HEK293 (cell line): Measurements from ENCODE around the gene EFCAB12.

Source experiments
- CTCF ChIA-PET: fragments of 350-600 bp; formaldehyde crosslinking; extraction: SDS; loops from one replicate; lab custom pipeline; 2021; ENCODE audit warnings: antibody characterized with exemption; lab: Yijun Ruan, JAX
- POLR2A ChIA-PET: fragments of 300-600 bp; formaldehyde crosslinking; extraction: SDS; loops from one replicate; lab custom pipeline; 2020; ENCODE audit warnings: antibody characterized with exemption, inconsistent platforms; lab: Yijun Ruan, JAX
- H3K27ac ChIP-seq: fragments of 200-500 bp; sonication (Bioruptor generic); 2 replicates; pipeline ENCODE4 v1.5.1; 2014; ENCODE audit warnings: low read depth, low read length, control low read depth, inconsistent platforms; ENCODE audit errors: extremely low read depth
- H3K36me3 ChIP-seq, 2 experiments: fragments of 200-500 bp in 1 of 2; sonication (Bioruptor generic) in 1 of 2; 1 replicate in 1 of 2; 2 replicates in 1 of 2; pipeline ENCODE4 v1.5.1; 2014 to 2017; ENCODE audit warnings: inconsistent platforms in 2 of 2, low read length in 2 of 2; ENCODE audit not compliant: control insufficient read depth in 2 of 2, insufficient read depth in 1 of 2
- H3K4me1 ChIP-seq: fragments of 200-500 bp; sonication (Bioruptor generic); 2 replicates; pipeline ENCODE4 v1.5.1; 2014; ENCODE audit warnings: mild to moderate bottlenecking, low read length, inconsistent platforms; ENCODE audit not compliant: control insufficient read depth, insufficient read depth
- H3K4me3 ChIP-seq: 2 replicates; pipeline ENCODE4 v1.5.1; 2011; ENCODE audit warnings: low read depth, mild to moderate bottlenecking, control low read depth, low read length, moderate library complexity
- H3K9me3 ChIP-seq: fragments of 200-500 bp; sonication (Bioruptor generic); 2 replicates; pipeline ENCODE4 v1.5.1; 2014; ENCODE audit warnings: low read depth, low read length, inconsistent platforms; ENCODE audit not compliant: control insufficient read depth, insufficient read depth
- BCL6B ChIP-seq: fragments of 450-650 bp; formaldehyde crosslinking; IDR thresholded peaks from 2 replicates; pipeline ENCODE4 v1.5.1; 2017; ENCODE audit warnings: missing biosample characterization, missing genetic modification characterization
- FEZF1 ChIP-seq: fragments of 450-650 bp; formaldehyde crosslinking; IDR thresholded peaks from 2 replicates; pipeline ENCODE4 v1.5.1; 2016; ENCODE audit warnings: missing biosample characterization, missing genetic modification characterization
- GLI4 ChIP-seq: fragments of 450-650 bp; formaldehyde crosslinking; IDR thresholded peaks from 2 replicates; pipeline ENCODE4 v1.5.1; 2016; ENCODE audit warnings: missing biosample characterization, missing genetic modification characterization
- GLIS1 ChIP-seq: fragments of 450-650 bp; formaldehyde crosslinking; IDR thresholded peaks from 2 replicates; pipeline ENCODE4 v1.5.1; 2016; ENCODE audit warnings: missing biosample characterization, missing genetic modification characterization
- PRDM10 ChIP-seq: fragments of 450-650 bp; formaldehyde crosslinking; IDR thresholded peaks from 2 replicates; pipeline ENCODE4 v1.5.1; 2016; ENCODE audit warnings: missing biosample characterization, missing genetic modification characterization
- REPIN1 ChIP-seq: fragments of 450-650 bp; formaldehyde crosslinking; IDR thresholded peaks from 2 replicates; pipeline ENCODE4 v1.5.1; 2017; ENCODE audit warnings: missing biosample characterization, missing genetic modification characterization, low read depth
- TRIM28 ChIP-seq: IDR thresholded peaks from 2 replicates; pipeline ENCODE4 v1.6.1; 2011; ENCODE audit warnings: low read length, control low read depth, borderline replicate concordance
- ZBTB21 ChIP-seq: fragments of 450-650 bp; formaldehyde crosslinking; IDR thresholded peaks from 2 replicates; pipeline ENCODE4 v1.5.1; 2017; ENCODE audit warnings: missing biosample characterization, missing genetic modification characterization
- ZNF148 ChIP-seq: fragments of 450-650 bp; formaldehyde crosslinking; IDR thresholded peaks from 2 replicates; pipeline ENCODE4 v1.5.0; 2017; ENCODE audit warnings: missing biosample characterization, missing genetic modification characterization, borderline replicate concordance
- ZNF223 ChIP-seq: fragments of 450-650 bp; formaldehyde crosslinking; IDR thresholded peaks from 2 replicates; pipeline ENCODE4 v1.5.1; 2016; ENCODE audit warnings: missing biosample characterization, missing genetic modification characterization
- ZNF248 ChIP-seq: fragments of 450-650 bp; formaldehyde crosslinking; IDR thresholded peaks from 2 replicates; pipeline ENCODE4 v1.5.1; 2017; ENCODE audit warnings: missing biosample characterization, missing genetic modification characterization
- ZNF280C ChIP-seq: fragments of 450-650 bp; formaldehyde crosslinking; IDR thresholded peaks from 2 replicates; pipeline ENCODE4 v1.5.1; 2016; ENCODE audit warnings: missing biosample characterization, missing genetic modification characterization
- ZNF362 ChIP-seq: fragments of 450-650 bp; formaldehyde crosslinking; IDR thresholded peaks from 2 replicates; pipeline ENCODE4 v1.5.1; 2016; ENCODE audit warnings: missing biosample characterization, missing genetic modification characterization
- ZNF488 ChIP-seq: fragments of 450-650 bp; formaldehyde crosslinking; IDR thresholded peaks from 2 replicates; pipeline ENCODE4 v1.5.1; 2016; ENCODE audit warnings: missing biosample characterization, missing genetic modification characterization
- ZNF571 ChIP-seq: fragments of 450-650 bp; formaldehyde crosslinking; IDR thresholded peaks from 2 replicates; pipeline ENCODE4 v1.5.0; 2017; ENCODE audit warnings: missing biosample characterization, missing genetic modification characterization
- ZNF585B ChIP-seq: fragments of 450-650 bp; formaldehyde crosslinking; IDR thresholded peaks from 2 replicates; pipeline ENCODE4 v1.5.1; 2016; ENCODE audit warnings: missing biosample characterization, missing genetic modification characterization
- ZNF600 ChIP-seq: fragments of 450-650 bp; formaldehyde crosslinking; IDR thresholded peaks from 2 replicates; pipeline ENCODE4 v1.5.1; 2016; ENCODE audit warnings: missing biosample characterization, missing genetic modification characterization

EFCAB12 gene

GRCh38 chr3:129402210-129402609, 26.2 kb downstream of the EFCAB12 start:
- H3K4me3 ChIP-seq = no peak overlapping the region
- ChIA-PET CTCF (no interaction called here), POLR2A (interaction anchor here (0.6 kb wide), 1 partner anchor 79 kb away, joined by 4 read pairs; no protein-coding TSS in a partner anchor)
- peaks cover 0 to 4% of the 10 kb centered on the region in 2 experiments; a peak in 1 of 3 replicates for H3K36me3 ChIP-seq
- no peaks in the 10 kb centered on the region for H3K4me1 ChIP-seq
- H3K27ac ChIP-seq = no peak overlapping the region
- no peak for TF ChIP-seq GLI4 (tag by site-specific recombination)
- TF ChIP-seq GLIS1 (tag by site-specific recombination) = no peak
- no peaks in the 10 kb centered on the region for H3K9me3 ChIP-seq

- H3K9me3 ChIP-seq = no peaks in the 10 kb centered on the region
- CTCF ChIA-PET = interaction anchor here (0.6 to 1.5 kb wide), 8 partner anchors 11 to 33 kb away, joined by 3 to 14 read pairs (median 3); no protein-coding TSS in a partner anchor
- no peak overlapping the region for H3K4me3 ChIP-seq
- H3K27ac ChIP-seq = no peak overlapping the region
- no peak for TF ChIP-seq ZNF488
- TF ChIP-seq ZNF362 (tag by site-specific recombination) = peak; percentile 53; the same call in 1 of the 2 replicates
- POLR2A ChIA-PET = no interaction called here
- peaks cover 0 to 27% of the 10 kb centered on the region in 2 experiments; a peak in 1 of 3 replicates for H3K36me3 ChIP-seq
- no peaks in the 10 kb centered on the region for H3K4me1 ChIP-seq
These were observed 28.5 kb downstream of the EFCAB12 start for GRCh38 chr3:129399895-129400357.

- ChIA-PET POLR2A (no interaction called here), CTCF (interaction anchor here (0.6 to 1.5 kb wide), 10 partner anchors 9 to 223 kb away, joined by 3 to 14 read pairs (median 3); no protein-coding TSS in a partner anchor)
- H3K4me3 ChIP-seq = peak overlapping the region; percentile 62
- H3K9me3 ChIP-seq = no peaks in the 10 kb centered on the region
- H3K27ac ChIP-seq = peak overlapping the region; percentile 67
- H3K36me3 ChIP-seq = peaks cover 0 to 33% of the 10 kb centered on the region in 2 experiments; a peak in 1 of 3 replicates
- no peaks in the 10 kb centered on the region for H3K4me1 ChIP-seq
- TF ChIP-seq TRIM28 = peak; percentile 26; the same call in 1 of the 2 replicates
- TF ChIP-seq PRDM10 (tag by site-specific recombination) = peak; percentile 60; the same call in 1 of the 2 replicates
- no peak for TF ChIP-seq ZNF248 (tag by site-specific recombination)
- TF ChIP-seq BCL6B (tag by site-specific recombination) = no peak
- TF ChIP-seq ZBTB21 (tag by site-specific recombination) = peak; percentile 30; the same call in 1 of the 2 replicates
- no peak for TF ChIP-seq ZNF223
- no peak for TF ChIP-seq ZNF280C (tag by site-specific recombination)
- TF ChIP-seq ZNF585B (tag by site-specific recombination) = no peak
- no peak for TF ChIP-seq ZNF571 (tag by site-specific recombination)
- peak; percentile 97 for TF ChIP-seq FEZF1
- TF ChIP-seq ZNF600 = no peak
- no peak for TF ChIP-seq REPIN1 (tag by site-specific recombination)
- TF ChIP-seq ZNF148 (tag by site-specific recombination) = no peak
These were observed 29.1 kb downstream of the EFCAB12 start for GRCh38 chr3:129399145-129399894.
